Suprapubic skin (tissue), 3 donors: ENCODE measurements around the gene CACNG5.

Experiments used
- CTCF ChIP-seq, 2 donors: fragments of 200-600 bp in 1 of 2; fragments of 450-650 bp in 1 of 2; sonication (generic) in 1 of 2; IDR thresholded peaks; one replicate each; pipeline ENCODE4 v1.5.1; 2016 to 2019; ENCODE audit warnings: antibody characterized with exemption in 2 of 2, mild to moderate bottlenecking in 1 of 2, moderate library complexity in 1 of 2
- POLR2A ChIP-seq, 2 donors: fragments of 450-650 bp; IDR thresholded peaks; one replicate each; pipeline ENCODE4 v1.6.1; 2017; ENCODE audit warnings: antibody characterized with exemption in 2 of 2, mild to moderate bottlenecking in 2 of 2, moderate library complexity in 2 of 2

- TF ChIP-seq POLR2A (IDR thresholded peaks at IDR 0.05) (no peak), CTCF (IDR thresholded peaks at IDR 0.05) (no peak)
Measured at GRCh38 chr17:66850692-66851091, 15.8 kb downstream of the CACNG5 start.
